Left colon (tissue), 2 donors: Measurements from ENCODE around the gene KDM4B. TPM values are rescaled to one million over a fixed set of nuclear protein-coding genes. Genes with fewer than 3 reads are reported as not detected.
"Not testable (repeated sequence)": the region's sequence is repeated elsewhere in the genome, so short reads cannot be mapped to it uniquely, and the experiment has no call there.

Experiments used
- ATAC-seq: fragments of 200-7000 bp; cut with Tn5 transposase; one replicate; pipeline ENCODE4 v1.9.1; 2020; ENCODE audit warnings: mild to moderate bottlenecking, moderate library complexity
- DNase-seq, 2 donors: peaks; one replicate each; pipeline ENCODE4 v3.0.0-alpha.2; 2020
- intact Hi-C, 2 donors: fragments of 100-400 bp; cut with DNase I in 1 of 2; cut with micrococcal nuclease in 1 of 2; formaldehyde crosslinking; loops; one replicate each; pipeline versions ENCODE4 v1.11.2 to v1.14.0; 2022; cut with DNase I, micrococcal nuclease
- total RNA-seq, 2 donors: library from RNA; stranded (reverse); fragmentation: NEBNext Ultra II Directional; extraction: Animal tissue kit (Norgen Biotek cat#: 25700); gene quantifications; one replicate each; pipeline ENCODE4 v1.2.1, GENCODE V29; 2021
- donor health status: DM: no; HTN: no; CAD: no.
- donor health status: DM: yes; HTN: yes; CAD: no.

Gene KDM4B
- total RNA-seq, 2 donors from 2014 or later, result 43.9 to 46.2 TPM

GRCh38 chr19:5156231-5156986 lies 187.5 kb downstream of the KDM4B start:
- intact Hi-C loops, result no loop called here
- DNase-seq, result peak in 1 of 2 donors; percentile 5
- ATAC-seq, result no peak

- ATAC-seq (no peak), DNase-seq (no peak)
- intact Hi-C loops, result no loop called here
Measured at GRCh38 chr19:5157186-5157585, 188.3 kb downstream of the KDM4B start.

GRCh38 chr19:5158549-5159134 lies 189.7 kb downstream of the KDM4B start:
- intact Hi-C loops, result not testable (repeated sequence)

GRCh38 chr19:5160158-5160795 lies 191.4 kb downstream of the KDM4B start:
- DNase-seq, intact Hi-C loops, ATAC-seq: not testable (repeated sequence)

More at GRCh38 chr19:5158549-5159134, 189.7 kb downstream of the KDM4B start:
- ATAC-seq, DNase-seq: not testable (repeated sequence)

GRCh38 chr19:5164845-5165696 lies 196.2 kb downstream of the KDM4B start:
- ATAC-seq, result not testable (repeated sequence)

GRCh38 chr19:5165697-5166019 lies 196.7 kb downstream of the KDM4B start:
- ATAC-seq (no peak), DNase-seq (no peak)
- intact Hi-C loops, result no loop called here

More at GRCh38 chr19:5164845-5165696, 196.2 kb downstream of the KDM4B start:
- DNase-seq, intact Hi-C loops: not testable (repeated sequence)

- DNase-seq (no peak), ATAC-seq (no peak)
- intact Hi-C loops, result no loop called here
Measured at GRCh38 chr19:5166262-5166661, 197.3 kb downstream of the KDM4B start.

GRCh38 chr19:5170329-5170745 lies 201.4 kb downstream of the KDM4B start:
- intact Hi-C loops, result no loop called here
- ATAC-seq (peak; percentile 34), DNase-seq (peak in 1 of 2 donors; percentile 31)

- DNase-seq, result no peak
- intact Hi-C loops, result no loop called here
- no peak for ATAC-seq
Measured at GRCh38 chr19:5171711-5172110, 202.8 kb downstream of the KDM4B start.

GRCh38 chr19:5172859-5173630 lies 204.1 kb downstream of the KDM4B start:
- no peak for ATAC-seq
- no peak for DNase-seq
- intact Hi-C loops, result no loop called here

- DNase-seq, result no peak
- intact Hi-C loops, result no loop called here
- no peak for ATAC-seq
Measured at GRCh38 chr19:5173993-5174392, 205.1 kb downstream of the KDM4B start.

- intact Hi-C loops, result no loop called here
- DNase-seq (no peak), ATAC-seq (no peak)
Measured at GRCh38 chr19:5177745-5178450, 209.0 kb downstream of the KDM4B start.

GRCh38 chr19:5178841-5179240 lies 209.9 kb downstream of the KDM4B start:
- ATAC-seq (no peak), DNase-seq (no peak)
- intact Hi-C loops, result no loop called here

GRCh38 chr19:5179256-5179655 lies 210.3 kb downstream of the KDM4B start:
- intact Hi-C loops, result no loop called here
- no peak for ATAC-seq
- no peak for DNase-seq

- intact Hi-C loops, result no loop called here
- no peak for ATAC-seq
- DNase-seq, result no peak
Measured at GRCh38 chr19:5181329-5181728, 212.4 kb downstream of the KDM4B start.

GRCh38 chr19:5182751-5183150 lies 213.8 kb downstream of the KDM4B start:
- intact Hi-C loops, result no loop called here
- DNase-seq (no peak), ATAC-seq (no peak)

- DNase-seq (no peak), ATAC-seq (no peak)
- intact Hi-C loops, result no loop called here
Measured at GRCh38 chr19:5183616-5184015, 214.7 kb downstream of the KDM4B start.

- ATAC-seq (no peak), DNase-seq (no peak)
- intact Hi-C loops, result no loop called here
Measured at GRCh38 chr19:5184930-5185329, 216.0 kb downstream of the KDM4B start.
